Gastroesophageal sphincter (tissue), 4 donors: ENCODE results near the gene ALG12. TPM values are rescaled to one million over a fixed set of nuclear protein-coding genes. Genes with fewer than 3 reads are reported as not detected.

Experiments used
- ATAC-seq: fragments of 150-250 bp; one replicate; pipeline ENCODE4 v1.9.1; 2016; ENCODE audit warnings: mild to moderate bottlenecking, moderate library complexity
- H3K27ac ChIP-seq, 4 donors: fragments of 200-600 bp; sonication (generic) in 3 of 4; 1 replicate in 3 of 4; 2 replicates in 1 of 4; pipeline ENCODE4 v1.5.1; 2016 to 2019
- H3K27me3 ChIP-seq: fragments of 200-600 bp; sonication (generic); one replicate; pipeline ENCODE4 v1.5.1; 2019
- H3K36me3 ChIP-seq, 2 donors: fragments of 200-600 bp; sonication (generic); one replicate each; pipeline ENCODE4 v1.5.1; 2019; ENCODE audit warnings: control low read depth in 1 of 2
- H3K4me1 ChIP-seq, 3 donors: fragments of 200-600 bp; sonication (generic); 1 replicate in 2 of 3; 2 replicates in 1 of 3; pipeline ENCODE4 v1.5.1; 2016 to 2019; ENCODE audit warnings: control low read depth in 2 of 3
- H3K4me3 ChIP-seq, 2 donors: fragments of 200-600 bp; sonication (generic); one replicate each; pipeline ENCODE4 v1.5.1; 2019; ENCODE audit warnings: mild to moderate bottlenecking in 1 of 2, moderate library complexity in 1 of 2
- H3K9me3 ChIP-seq, 3 donors: fragments of 200-600 bp; sonication (generic); one replicate each; pipeline ENCODE4 v1.5.1; 2017 to 2019; ENCODE audit warnings: control low read depth in 2 of 3
- CTCF ChIP-seq, 4 experiments: fragments of 200-600 bp in 2 of 4; fragments of 450-650 bp in 2 of 4; sonication (generic) in 1 of 4; IDR thresholded peaks; one replicate each; pipeline ENCODE4 v1.5.1; 2017 to 2019; ENCODE audit warnings: antibody characterized with exemption in 4 of 4, mild to moderate bottlenecking in 2 of 4, moderate library complexity in 2 of 4
- EP300 ChIP-seq: sonication (generic); formaldehyde crosslinking; IDR thresholded peaks from one replicate; pipeline ENCODE4 v1.6.1; 2017; ENCODE audit warnings: antibody characterized with exemption, mild to moderate bottlenecking
- POLR2A ChIP-seq, 2 donors: fragments of 450-650 bp; IDR thresholded peaks; one replicate each; pipeline ENCODE4 v1.6.1; 2017; ENCODE audit warnings: antibody characterized with exemption in 2 of 2, mild to moderate bottlenecking in 2 of 2, moderate library complexity in 1 of 2
- POLR2AphosphoS5 ChIP-seq: sonication (generic); formaldehyde crosslinking; IDR thresholded peaks from one replicate; pipeline ENCODE4 v1.6.1; 2017; ENCODE audit warnings: antibody characterized with exemption
- WGBS, 2 donors: methylation state at CpG; one replicate each; pipeline ENCODE4 v1.1.5; 2018; ENCODE audit warnings: low coverage in 1 of 2; 5-methylcytosine and 5-hydroxymethylcytosine counted together
- total RNA-seq, 4 donors: library from RNA; depleted of rRNA; stranded (reverse); fragments of >200 nt; gene quantifications; one replicate each; pipeline ENCODE4 v1.1.0, GENCODE V29; 2016

ALG12 gene
- total RNA-seq, 4 donors from 2014 or later: 18.8 to 30.0 (median 22.6) TPM

- no peak for TF ChIP-seq CTCF (IDR thresholded peaks at IDR 0.05)
- no peak for TF ChIP-seq EP300
- TF ChIP-seq POLR2AphosphoS5: no peak
- TF ChIP-seq POLR2A (IDR thresholded peaks at IDR 0.05): no peak
- Histone ChIP-seq H3K27ac (peak overlapping the region in 3 of 4 donors; percentile 96 to 98 (median 97)), H3K4me1 (peaks cover 0 to 91% (median 50%) of the 10 kb centered on the region in 3 donors), H3K36me3 (peaks cover 0 to 32% of the 10 kb centered on the region in 2 donors), H3K9me3 (no peaks in the 10 kb centered on the region), H3K27me3 (no peaks in the 10 kb centered on the region), H3K4me3 (peak overlapping the region in 1 of 2 donors; percentile 97)
- ATAC-seq: no peak
- 86% methylated on average over 1 of the region's 22 CpGs; no CpG with 5 or more reads in 1 of the 2 donors for WGBS, 2 donors
Observed at GRCh38 chr22:49965091-49966040, 47.1 kb upstream of the ALG12 start.

- peaks cover 0 to 32% of the 10 kb centered on the region in 2 donors for H3K36me3 ChIP-seq
- peak overlapping the region in 1 of 2 donors; percentile 97 for H3K4me3 ChIP-seq
- peaks cover 0 to 89% (median 48%) of the 10 kb centered on the region in 3 donors for H3K4me1 ChIP-seq
Observed at GRCh38 chr22:49964136-49965090, 46.2 kb upstream of the ALG12 start.

GRCh38 chr22:49963647-49964026, 45.4 kb upstream of the ALG12 start:
- Histone ChIP-seq H3K4me1 (peaks cover 0 to 85% (median 48%) of the 10 kb centered on the region in 3 donors), H3K27ac (peak overlapping the region in 3 of 4 donors; percentile 96 to 98 (median 97))
- WGBS, 2 donors: 48 to 70% methylated on average over 2 to 4 of the region's 6 CpGs

More at GRCh38 chr22:49964136-49965090, 46.2 kb upstream of the ALG12 start:
- TF ChIP-seq POLR2AphosphoS5 (no peak), EP300 (no peak), CTCF (IDR thresholded peaks at IDR 0.05) (no peak), POLR2A (IDR thresholded peaks at IDR 0.05) (no peak)
- Histone ChIP-seq H3K27me3 (no peaks in the 10 kb centered on the region), H3K27ac (peak overlapping the region in 3 of 4 donors; percentile 96 to 98 (median 97)), H3K9me3 (no peaks in the 10 kb centered on the region)
- WGBS, 2 donors: 49 to 62% methylated on average over 5 to 7 of the region's 19 CpGs
- no peak for ATAC-seq

More at GRCh38 chr22:49963647-49964026, 45.4 kb upstream of the ALG12 start:
- no peak for ATAC-seq
- Histone ChIP-seq H3K9me3 (no peaks in the 10 kb centered on the region), H3K36me3 (peaks cover 0 to 32% of the 10 kb centered on the region in 2 donors), H3K27me3 (no peaks in the 10 kb centered on the region), H3K4me3 (peak overlapping the region in 1 of 2 donors; percentile 97)
- TF ChIP-seq EP300 (no peak), POLR2AphosphoS5 (no peak), POLR2A (IDR thresholded peaks at IDR 0.05) (no peak), CTCF (IDR thresholded peaks at IDR 0.05) (no peak)
